Lung (tissue), 12 donors: ENCODE measurements around the gene KCTD11. TPM values are rescaled to one million over a fixed set of nuclear protein-coding genes. Genes with fewer than 3 reads are reported as not detected.
A peak's percentile ranks its signal among the peaks of the same experiment; 100 is the strongest.

Experiments
- ATAC-seq: fragments of 200-7000 bp; cut with Tn5 transposase; one replicate; pipeline ENCODE4 v1.9.1; 2020; ENCODE audit warnings: moderate number of reproducible peaks; ENCODE audit not compliant: insufficient read depth, low FRiP score
- DNase-seq, 3 donors: peaks; one replicate each; pipeline ENCODE4 v3.0.0-alpha.2; 2013 to 2017
- H3K27ac ChIP-seq, 2 donors: one replicate each; pipeline ENCODE4 v1.5.1; 2013; ENCODE audit warnings: mild to moderate bottlenecking in 2 of 2, moderate library complexity in 2 of 2, control low read depth in 1 of 2, inconsistent platforms in 1 of 2, low read depth in 1 of 2, low read length in 1 of 2
- H3K27me3 ChIP-seq, 3 donors: one replicate each; pipeline ENCODE4 v1.5.1; 2013; ENCODE audit warnings: low read length in 2 of 3; ENCODE audit not compliant: control insufficient read depth in 3 of 3, insufficient read depth in 3 of 3
- H3K36me3 ChIP-seq, 4 donors: one replicate each; pipeline ENCODE4 v1.5.1; 2013; ENCODE audit warnings: low read length in 4 of 4, mild to moderate bottlenecking in 1 of 4, moderate library complexity in 1 of 4; ENCODE audit not compliant: control insufficient read depth in 4 of 4, insufficient read depth in 4 of 4
- H3K4me1 ChIP-seq, 5 donors: one replicate each; pipeline ENCODE4 v1.5.1; 2013; ENCODE audit warnings: low read length in 5 of 5, mild to moderate bottlenecking in 2 of 5, moderate library complexity in 1 of 5; ENCODE audit not compliant: control insufficient read depth in 5 of 5, insufficient read depth in 5 of 5
- H3K4me3 ChIP-seq: one replicate; pipeline ENCODE4 v1.5.1; 2013; ENCODE audit warnings: mild to moderate bottlenecking, control low read depth, moderate library complexity
- H3K9ac ChIP-seq, 2 donors: one replicate each; pipeline ENCODE4 v1.5.1; 2013; ENCODE audit warnings: low read length in 2 of 2, control low read depth in 1 of 2; ENCODE audit not compliant: insufficient read depth in 1 of 2
- H3K9me3 ChIP-seq, 4 donors: one replicate each; pipeline ENCODE4 v1.5.1; 2013; ENCODE audit warnings: low read length in 3 of 4, mild to moderate bottlenecking in 1 of 4, moderate library complexity in 1 of 4; ENCODE audit not compliant: control insufficient read depth in 4 of 4, insufficient read depth in 3 of 4
- WGBS, 2 donors: extraction: QIAGEN DNeasy Blood & Tissue Kit; methylation state at CpG; one replicate each; pipeline ENCODE4 v1.1.7; 2013; 5-methylcytosine and 5-hydroxymethylcytosine counted together
- polyA plus RNA-seq, 2 donors: library from polyadenylated mRNA; stranded (reverse); fragments of 200-250 nt; gene quantifications; one replicate each; pipeline ENCODE4 v1.2.1, GENCODE V29; 2013
- total RNA-seq, 2 donors: library from RNA; depleted of rRNA in 1 of 2; stranded (reverse); fragments of >200 nt in 1 of 2; gene quantifications; one replicate each; pipeline ENCODE4 v1.2.1, GENCODE V29; 2014 to 2021
- TF ChIP-seq, protein P1 (sequence below): IDR thresholded peaks from 2 replicates; pipeline ENCODE4 v1.5.1; 2012; ENCODE audit warnings: mild to moderate bottlenecking; ENCODE audit errors: control extremely low read depth, extremely low read depth
- donor health status: control.
- donor health status: control.
- donor health status: Bipolar disorder and iron deficiency.
- donor health status: healthy.
- donor health status: DM: yes; HTN: yes; CAD: no.

Gene KCTD11
- total and polyA plus RNA-seq, 4 donors = 5.9 to 14.9 (median 12.6) TPM

GRCh38 chr17:7322520-7323194 lies 29.3 kb upstream of the KCTD11 start:
- H3K4me3 ChIP-seq = no peak overlapping the region
- ATAC-seq (no peak), DNase-seq (no peak)
- no peak overlapping the region for H3K27ac ChIP-seq
- H3K27me3 ChIP-seq = no peaks in the 10 kb centered on the region
- no peak overlapping the region for H3K9ac ChIP-seq
- 94 to 96% methylated on average over 22 of the region's 22 CpGs for WGBS, 2 donors
- no peaks in the 10 kb centered on the region for H3K9me3 ChIP-seq
- H3K4me1 ChIP-seq = peaks cover 0 to 2% (median 0%) of the 10 kb centered on the region in 5 donors
- H3K36me3 ChIP-seq = peaks cover 12 to 68% (median 31%) of the 10 kb centered on the region in 4 donors
- TF ChIP-seq, protein P1, sequence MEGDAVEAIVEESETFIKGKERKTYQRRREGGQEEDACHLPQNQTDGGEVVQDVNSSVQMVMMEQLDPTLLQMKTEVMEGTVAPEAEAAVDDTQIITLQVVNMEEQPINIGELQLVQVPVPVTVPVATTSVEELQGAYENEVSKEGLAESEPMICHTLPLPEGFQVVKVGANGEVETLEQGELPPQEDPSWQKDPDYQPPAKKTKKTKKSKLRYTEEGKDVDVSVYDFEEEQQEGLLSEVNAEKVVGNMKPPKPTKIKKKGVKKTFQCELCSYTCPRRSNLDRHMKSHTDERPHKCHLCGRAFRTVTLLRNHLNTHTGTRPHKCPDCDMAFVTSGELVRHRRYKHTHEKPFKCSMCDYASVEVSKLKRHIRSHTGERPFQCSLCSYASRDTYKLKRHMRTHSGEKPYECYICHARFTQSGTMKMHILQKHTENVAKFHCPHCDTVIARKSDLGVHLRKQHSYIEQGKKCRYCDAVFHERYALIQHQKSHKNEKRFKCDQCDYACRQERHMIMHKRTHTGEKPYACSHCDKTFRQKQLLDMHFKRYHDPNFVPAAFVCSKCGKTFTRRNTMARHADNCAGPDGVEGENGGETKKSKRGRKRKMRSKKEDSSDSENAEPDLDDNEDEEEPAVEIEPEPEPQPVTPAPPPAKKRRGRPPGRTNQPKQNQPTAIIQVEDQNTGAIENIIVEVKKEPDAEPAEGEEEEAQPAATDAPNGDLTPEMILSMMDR = no peak

DNA sequence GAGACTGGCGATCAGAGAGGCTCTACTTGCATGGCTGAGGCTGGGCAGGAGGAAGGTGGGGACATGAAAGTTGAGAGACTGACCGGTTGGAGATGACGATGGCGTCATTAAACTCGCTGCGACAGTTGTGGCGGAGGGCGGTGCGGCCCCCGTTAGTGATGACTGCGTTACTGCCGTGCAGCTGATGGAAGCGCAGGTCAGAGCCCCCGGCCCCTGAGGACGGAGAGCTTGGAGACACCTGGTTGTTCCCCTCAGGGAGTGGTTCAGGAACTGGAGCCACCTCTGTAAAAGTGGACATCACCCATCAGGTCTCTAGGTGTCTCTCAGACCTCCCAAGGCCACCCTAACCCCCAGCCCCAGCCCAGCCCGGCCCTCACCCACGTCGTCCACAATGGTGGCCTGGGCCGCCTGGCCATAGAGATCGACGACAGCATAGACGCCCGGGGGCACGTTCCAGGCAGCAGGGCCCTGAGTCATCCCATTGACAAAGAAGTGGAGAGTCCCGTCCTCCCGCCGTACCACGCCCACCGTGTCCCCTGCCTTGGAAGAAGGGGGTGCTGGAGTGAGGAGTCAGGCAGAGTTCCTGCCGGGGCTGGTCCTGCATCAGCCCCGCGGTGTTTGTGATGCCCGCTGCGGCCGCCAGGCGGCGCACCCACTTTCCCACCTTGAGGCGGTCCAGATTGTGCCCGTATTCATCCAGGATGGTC lies 28.1 kb upstream of the KCTD11 start:
- Histone ChIP-seq H3K27me3 (no peaks in the 10 kb centered on the region), H3K4me3 (no peak overlapping the region), H3K27ac (no peak overlapping the region), H3K9ac (no peak overlapping the region), H3K36me3 (peaks cover 12 to 56% (median 29%) of the 10 kb centered on the region in 4 donors), H3K4me1 (peaks cover 0 to 13% (median 2%) of the 10 kb centered on the region in 5 donors), H3K9me3 (no peaks in the 10 kb centered on the region)
- ATAC-seq = no peak
- WGBS, 2 donors = 68 to 73% methylated on average over 39 of the region's 39 CpGs
- peak in 2 of 3 donors; percentile 32 to 59 for DNase-seq
- TF ChIP-seq, protein P1 = peak; percentile 30

GRCh38 chr17:7324438-7324779 lies 27.6 kb upstream of the KCTD11 start:
- ATAC-seq (no peak), DNase-seq (no peak)
- Histone ChIP-seq H3K4me3 (no peak overlapping the region), H3K27ac (no peak overlapping the region), H3K27me3 (no peaks in the 10 kb centered on the region), H3K9me3 (no peaks in the 10 kb centered on the region), H3K36me3 (peaks cover 12 to 54% (median 27%) of the 10 kb centered on the region in 4 donors), H3K9ac (no peak overlapping the region), H3K4me1 (peaks cover 0 to 13% (median 2%) of the 10 kb centered on the region in 5 donors)
- 84 to 92% methylated on average over 3 of the region's 3 CpGs for WGBS, 2 donors
- TF ChIP-seq, protein P1 = no peak
